ENCODE measurements around the gene UBE2D2. TPM values are rescaled to one million over a fixed set of nuclear protein-coding genes. Genes with fewer than 3 reads are reported as not detected.

The UBE2D2 gene
- total and polyA plus RNA-seq, 2 of the 13 experiments (the other 11 are each of a cell fraction or from before 2014, with no cell fraction given): 79.1 to 109 TPM

DNA sequence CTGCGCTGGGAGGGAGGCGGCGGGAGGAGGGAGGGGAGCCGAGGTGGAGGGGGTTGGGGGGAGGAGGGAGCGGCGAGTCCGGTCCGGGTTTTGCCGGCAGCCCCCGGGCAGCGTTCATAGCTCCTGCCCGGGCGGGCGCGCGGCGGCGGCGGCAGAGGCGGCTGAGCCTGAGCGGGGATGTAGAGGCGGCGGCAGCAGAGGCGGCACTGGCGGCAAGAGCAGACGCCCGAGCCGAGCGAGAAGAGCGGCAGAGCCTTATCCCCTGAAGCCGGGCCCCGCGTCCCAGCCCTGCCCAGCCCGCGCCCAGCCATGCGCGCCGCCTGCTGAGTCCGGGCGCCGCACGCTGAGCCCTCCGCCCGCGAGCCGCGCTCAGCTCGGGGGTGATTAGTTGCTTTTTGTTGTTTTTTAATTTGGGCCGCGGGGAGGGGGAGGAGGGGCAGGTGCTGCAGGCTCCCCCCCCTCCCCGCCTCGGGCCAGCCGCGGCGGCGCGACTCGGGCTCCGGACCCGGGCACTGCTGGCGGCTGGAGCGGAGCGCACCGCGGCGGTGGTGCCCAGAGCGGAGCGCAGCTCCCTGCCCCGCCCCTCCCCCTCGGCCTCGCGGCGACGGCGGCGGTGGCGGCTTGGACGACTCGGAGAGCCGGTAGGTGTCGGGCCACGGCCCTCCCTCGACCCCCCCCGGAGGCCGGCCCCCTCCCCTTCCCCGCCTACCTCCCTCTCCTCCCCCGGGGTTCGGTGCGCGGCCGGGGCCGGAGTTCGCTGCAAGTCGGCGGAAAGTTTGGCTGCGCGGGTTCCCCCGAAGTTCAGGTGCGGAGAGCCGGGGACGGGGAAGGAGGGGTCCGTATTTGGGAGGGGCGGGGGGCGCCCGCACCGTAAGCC is 87.3 kb downstream of the UBE2D2 start, which contains the start of gene CXXC5 (continued):
- no peak for TF ChIP-seq BATF2 (CRISPR knock-in tag; IDR thresholded peaks at IDR 0.05)
- TF ChIP-seq MAZ (IDR thresholded peaks at IDR 0.05; ENCODE audit: borderline replicate concordance, low read depth, low read length): peak; percentile 74; the same call in 1 of the 2 replicates
- peak; percentile 48; the same call in 1 of the 2 replicates for TF ChIP-seq MAZ (CRISPR knock-in tag; IDR thresholded peaks at IDR 0.05; ENCODE audit: low read depth)
- TF ChIP-seq, protein P1, sequence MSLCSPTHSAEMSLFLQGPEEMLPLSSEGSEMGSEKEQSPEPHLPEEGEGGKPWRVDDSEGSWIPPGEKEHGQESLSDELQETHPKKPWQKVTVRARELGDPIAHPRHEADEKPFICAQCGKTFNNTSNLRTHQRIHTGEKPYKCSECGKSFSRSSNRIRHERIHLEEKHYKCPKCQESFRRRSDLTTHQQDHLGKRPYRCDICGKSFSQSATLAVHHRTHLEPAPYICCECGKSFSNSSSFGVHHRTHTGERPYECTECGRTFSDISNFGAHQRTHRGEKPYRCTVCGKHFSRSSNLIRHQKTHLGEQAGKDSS (CRISPR knock-in tag; IDR thresholded peaks at IDR 0.05; ENCODE audit: borderline replicate concordance, low read depth): 0 out of 2 replicates have a peak, but pooled peaks have one; percentile 54
- TF ChIP-seq, protein P2, sequence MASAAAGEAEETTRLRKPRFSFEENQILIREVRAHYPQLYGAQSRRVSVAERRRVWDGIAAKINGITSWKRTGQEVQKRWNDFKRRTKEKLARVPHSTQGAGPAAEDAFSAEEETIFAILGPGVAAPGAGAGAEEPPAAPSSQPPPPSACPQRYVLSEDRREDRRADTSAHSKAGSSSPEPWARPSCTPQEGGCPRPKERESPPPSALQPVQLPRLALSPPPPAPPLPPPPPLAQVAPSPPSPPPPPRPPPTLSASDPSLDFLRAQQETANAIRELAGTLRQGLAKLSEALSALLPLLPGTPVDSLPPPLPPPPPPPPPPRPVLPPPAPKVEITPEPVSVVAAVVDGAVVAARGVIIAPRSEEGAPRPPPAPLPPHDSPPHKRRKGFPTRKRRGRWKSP (CRISPR knock-in tag; IDR thresholded peaks at IDR 0.05): peak; percentile 64
- TF ChIP-seq ZNF710 (CRISPR knock-in tag; IDR thresholded peaks at IDR 0.05; ENCODE audit: borderline replicate concordance): no peak
- TF ChIP-seq ZNF33B (CRISPR knock-in tag; IDR thresholded peaks at IDR 0.05): no peak
- no peak for TF ChIP-seq ZNF282 (IDR thresholded peaks at IDR 0.05; ENCODE audit: partially characterized antibody)
- peak; percentile 67; the same call in 1 of the 2 replicates for TF ChIP-seq GABPB1 (CRISPR knock-in tag; IDR thresholded peaks at IDR 0.05)
- no peak for TF ChIP-seq NBN (conservative IDR thresholded peaks at IDR 0.05)
- TF ChIP-seq RCOR2 (CRISPR knock-in tag; IDR thresholded peaks at IDR 0.05): no peak
- TF ChIP-seq ZNF570 (CRISPR knock-in tag; IDR thresholded peaks at IDR 0.05; ENCODE audit: borderline replicate concordance): no peak
- TF ChIP-seq KMT2A (CRISPR knock-in tag; IDR thresholded peaks at IDR 0.05): peak; percentile 77; the same call in 1 of the 2 replicates
- TF ChIP-seq MLLT10 (CRISPR knock-in tag; IDR thresholded peaks at IDR 0.05): no peak
- 0 out of 2 replicates have a peak, but pooled peaks have one; percentile 56 for TF ChIP-seq EEA1 (CRISPR knock-in tag; IDR thresholded peaks at IDR 0.05; ENCODE audit: borderline replicate concordance)
- TF ChIP-seq, protein P3, sequence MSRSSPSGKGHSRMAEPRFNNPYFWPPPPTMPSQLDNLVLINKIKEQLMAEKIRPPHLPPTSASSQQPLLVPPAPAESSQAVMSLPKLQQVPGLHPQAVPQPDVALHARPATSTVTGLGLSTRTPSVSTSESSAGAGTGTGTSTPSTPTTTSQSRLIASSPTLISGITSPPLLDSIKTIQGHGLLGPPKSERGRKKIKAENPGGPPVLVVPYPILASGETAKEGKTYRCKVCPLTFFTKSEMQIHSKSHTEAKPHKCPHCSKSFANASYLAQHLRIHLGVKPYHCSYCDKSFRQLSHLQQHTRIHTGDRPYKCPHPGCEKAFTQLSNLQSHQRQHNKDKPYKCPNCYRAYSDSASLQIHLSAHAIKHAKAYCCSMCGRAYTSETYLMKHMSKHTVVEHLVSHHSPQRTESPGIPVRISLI (CRISPR knock-in tag; IDR thresholded peaks at IDR 0.05; ENCODE audit: borderline replicate concordance): 0 out of 2 replicates have a peak, but pooled peaks have one; percentile 1
- no peak for TF ChIP-seq ZNF256 (CRISPR knock-in tag; conservative IDR thresholded peaks at IDR 0.05)
- TF ChIP-seq ZNF766 (CRISPR knock-in tag; IDR thresholded peaks at IDR 0.05; ENCODE audit: borderline replicate concordance): 0 out of 2 replicates have a peak, but pooled peaks have one; percentile 45
- TF ChIP-seq MAFF (IDR thresholded peaks at IDR 0.05; ENCODE audit: low read depth, low read length): no peak
- no peak for TF ChIP-seq ZNF564 (CRISPR knock-in tag; IDR thresholded peaks at IDR 0.05)
- TF ChIP-seq, protein P4, sequence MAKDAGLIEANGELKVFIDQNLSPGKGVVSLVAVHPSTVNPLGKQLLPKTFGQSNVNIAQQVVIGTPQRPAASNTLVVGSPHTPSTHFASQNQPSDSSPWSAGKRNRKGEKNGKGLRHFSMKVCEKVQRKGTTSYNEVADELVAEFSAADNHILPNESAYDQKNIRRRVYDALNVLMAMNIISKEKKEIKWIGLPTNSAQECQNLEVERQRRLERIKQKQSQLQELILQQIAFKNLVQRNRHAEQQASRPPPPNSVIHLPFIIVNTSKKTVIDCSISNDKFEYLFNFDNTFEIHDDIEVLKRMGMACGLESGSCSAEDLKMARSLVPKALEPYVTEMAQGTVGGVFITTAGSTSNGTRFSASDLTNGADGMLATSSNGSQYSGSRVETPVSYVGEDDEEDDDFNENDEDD (CRISPR knock-in tag; IDR thresholded peaks at IDR 0.05; ENCODE audit: borderline replicate concordance): peak; percentile 63; the same call in 1 of the 2 replicates
